ENCODE data around the gene SNORC.

The SNORC gene

DNA sequence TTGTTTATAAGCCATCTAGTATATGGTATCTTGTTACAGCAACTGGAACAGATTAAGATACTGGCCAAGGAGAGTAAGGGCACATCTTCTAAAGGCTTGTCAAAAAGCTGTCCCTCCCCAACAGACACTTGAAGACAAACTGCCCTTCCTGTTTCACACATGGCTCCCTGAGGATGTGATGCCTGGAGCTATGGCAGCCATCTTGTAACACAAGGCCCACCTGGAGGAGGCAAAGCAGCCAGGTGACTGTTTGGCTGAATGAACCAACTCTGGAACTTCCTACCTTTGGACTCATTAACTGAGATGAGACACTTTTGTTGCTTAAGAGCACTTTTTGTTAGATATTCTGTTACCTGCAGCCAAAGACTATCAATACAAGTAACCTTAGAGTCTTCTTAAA lies 54.4 kb downstream of the SNORC start:
- TF ChIP-seq ZFX (IDR thresholded peaks at IDR 0.05) (no peak), CTCF (conservative IDR thresholded peaks at IDR 0.05) (no peak)
- no peak overlapping the region for H3K27ac ChIP-seq

DNA sequence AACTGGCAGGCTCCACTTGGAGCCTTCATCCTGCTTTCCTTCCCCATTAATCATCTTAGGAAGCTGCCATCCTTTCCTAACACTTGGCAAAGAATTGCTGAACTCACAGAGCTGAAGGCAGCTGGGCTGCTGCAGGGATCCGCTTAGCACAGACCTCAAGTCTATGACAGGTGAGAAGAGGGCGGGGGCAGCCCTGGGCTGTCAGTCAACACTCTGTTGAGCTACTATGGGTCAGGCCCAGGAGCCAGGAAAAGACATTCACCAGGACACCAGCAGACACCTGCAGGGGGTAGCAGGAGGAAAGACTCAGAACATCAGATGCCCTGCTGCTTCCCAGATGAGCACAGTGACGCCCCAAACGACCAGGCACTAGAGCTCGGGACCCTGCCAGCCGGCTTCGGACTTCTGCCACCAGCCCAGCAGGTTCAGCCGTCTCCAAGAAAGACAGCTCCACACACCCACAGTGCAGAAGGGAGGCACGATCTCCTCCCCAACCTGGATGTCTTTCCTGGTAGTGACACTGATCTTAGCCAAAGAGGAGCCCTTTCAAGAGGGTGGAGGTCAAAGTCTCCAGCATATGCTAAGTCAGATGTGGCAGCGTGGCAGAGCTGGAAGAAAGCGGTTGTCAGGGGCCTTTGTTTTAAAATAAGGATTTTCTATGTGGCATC lies 55.2 kb downstream of the SNORC start:
- no peak for TF ChIP-seq ZFX (IDR thresholded peaks at IDR 0.05)
- TF ChIP-seq CTCF (conservative IDR thresholded peaks at IDR 0.05) = no peak
- no peak overlapping the region for H3K27ac ChIP-seq

DNA sequence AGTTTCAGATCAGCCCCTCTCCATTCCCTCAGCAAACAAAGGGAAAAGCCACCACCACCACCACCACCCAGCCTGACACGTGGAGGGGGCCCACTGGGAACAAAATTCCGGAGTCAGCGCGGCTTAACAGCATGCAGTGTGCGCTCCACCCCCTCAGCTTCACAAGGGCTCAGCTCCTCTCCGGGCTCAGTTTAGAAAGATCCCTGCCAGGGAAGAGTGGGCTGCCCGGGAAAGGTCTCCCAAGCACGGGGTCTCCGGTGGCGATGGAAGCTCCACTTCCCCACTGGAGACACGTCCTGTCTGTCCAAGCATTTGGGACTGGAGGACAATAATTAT lies 55.7 kb downstream of the SNORC start:
- H3K27ac ChIP-seq = no peak overlapping the region
- no peak for TF ChIP-seq ZFX (IDR thresholded peaks at IDR 0.05)
- no peak for TF ChIP-seq CTCF (conservative IDR thresholded peaks at IDR 0.05)

DNA sequence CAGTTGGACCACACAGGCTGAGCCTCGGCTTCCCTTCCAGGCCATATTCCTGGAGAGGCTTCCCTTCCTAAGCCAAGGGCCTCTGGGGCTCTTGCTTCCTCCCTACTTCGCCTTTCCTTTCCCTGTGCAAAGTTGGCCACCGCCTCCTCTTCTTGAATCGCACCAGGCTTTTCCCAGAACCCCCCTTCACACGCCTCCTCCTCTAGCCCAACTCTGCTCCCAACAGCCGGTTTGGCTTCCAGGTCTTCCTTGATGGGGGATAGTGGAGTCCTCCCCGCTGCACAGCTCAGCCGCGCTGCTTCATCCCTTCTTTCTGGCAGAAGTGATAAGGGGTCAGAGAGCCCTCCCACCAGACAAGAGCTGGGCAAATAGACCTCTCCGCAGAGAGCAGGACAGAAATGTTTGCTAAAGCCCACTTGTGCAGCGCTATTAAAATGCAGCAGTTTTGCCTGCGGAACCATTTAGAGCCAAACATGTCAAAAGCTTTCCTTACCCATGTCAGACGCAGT lies 56.4 kb downstream of the SNORC start:
- no peak overlapping the region for H3K27ac ChIP-seq
- TF ChIP-seq ZFX (IDR thresholded peaks at IDR 0.05) = no peak
- no peak for TF ChIP-seq CTCF (conservative IDR thresholded peaks at IDR 0.05)

GRCh38 chr2:232927032-232927792 lies 57.1 kb downstream of the SNORC start:
- H3K27ac ChIP-seq = no peak overlapping the region
- TF ChIP-seq CTCF (conservative IDR thresholded peaks at IDR 0.05) (no peak), ZFX (IDR thresholded peaks at IDR 0.05) (no peak)

DNA sequence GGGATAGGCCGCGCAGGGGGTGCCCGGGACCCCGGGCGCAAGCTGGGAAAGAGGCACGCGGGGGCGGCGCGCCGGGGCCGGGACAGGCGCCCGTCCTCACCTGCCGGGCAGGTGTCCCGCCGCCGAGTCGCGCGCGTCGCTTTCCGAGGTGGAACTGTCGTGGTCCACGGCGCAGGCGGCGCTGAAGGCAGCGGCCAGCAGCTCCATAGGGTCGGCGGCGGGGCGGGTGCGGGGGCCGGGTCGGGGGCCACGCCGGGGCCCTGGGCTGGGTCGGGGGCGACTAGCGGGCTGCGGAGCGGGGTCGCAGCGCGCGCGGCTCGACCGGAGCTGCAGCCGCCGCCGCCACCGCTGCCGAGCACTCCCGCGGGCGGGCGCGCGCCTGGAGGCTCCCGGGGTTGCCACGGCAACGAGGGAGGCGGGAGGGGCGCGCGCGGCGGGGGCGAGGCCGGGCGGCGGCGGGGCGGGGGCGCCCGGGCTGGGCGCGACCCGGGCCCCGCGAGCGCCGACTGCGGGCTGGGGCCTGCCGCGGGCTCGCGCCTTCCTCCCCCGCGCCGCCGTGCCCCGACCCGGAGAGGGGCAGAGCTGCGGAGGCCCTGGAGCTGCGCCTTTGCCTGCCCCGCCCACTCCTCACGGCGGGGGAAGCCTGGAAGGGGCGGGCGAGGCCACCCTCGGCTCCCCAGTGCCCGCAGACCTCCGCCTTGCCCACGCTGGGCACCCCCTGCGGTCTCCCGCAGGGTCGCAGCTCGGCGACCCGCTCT lies 57.9 kb downstream of the SNORC start:
- no peak for TF ChIP-seq CTCF (conservative IDR thresholded peaks at IDR 0.05)
- no peak for TF ChIP-seq ZFX (IDR thresholded peaks at IDR 0.05)
- H3K27ac ChIP-seq = no peak overlapping the region
